HCT116 (cell line): Measurements from ENCODE around the gene RHOG. TPM values are rescaled to one million over a fixed set of nuclear protein-coding genes. Genes with fewer than 3 reads are reported as not detected.

Experiments
- ATAC-seq: fragments of 200-7000 bp; cut with Tn5 transposase; 2 replicates; pipeline ENCODE4 v1.9.1; 2020; ENCODE audit warnings: mild to moderate bottlenecking, moderate library complexity
- BruUV-seq: library from RNA; stranded (reverse); fragments of 400-500 nt; replicated peaks from 2 replicates; lab custom pipeline; 2021; lab: Mats Ljungman, UMichigan
- CTCF ChIA-PET: fragments of 300-600 bp; sonication (Branson Sonifier 250); formaldehyde crosslinking; loops from one replicate; lab custom pipeline; 2021; ENCODE audit warnings: antibody characterized with exemption; lab: Charles Lee
- POLR2A ChIA-PET: fragments of 300-600, 350-600 bp; sonication (Branson Sonifier 250); formaldehyde crosslinking; loops from one replicate; lab custom pipeline; 2021; ENCODE audit warnings: antibody characterized with exemption; lab: Charles Lee
- RAD21 ChIA-PET, 2 experiments: fragments of 300-600 bp; sonication (Branson Sonifier 250); formaldehyde crosslinking; loops; one replicate each; lab custom pipeline; 2023; ENCODE audit warnings: low total read pairs in 2 of 2; ENCODE audit not compliant: uncharacterized antibody in 2 of 2, unreplicated experiment in 2 of 2, low non-redundant PET in 1 of 2; lab: Charles Lee
- DNase-seq: peaks from one replicate; pipeline ENCODE4 v3.0.0-alpha.2; 2010; ENCODE audit warnings: low read depth, low spot score
- H2AFZ ChIP-seq: fragments of 200-600 bp; shearing (Covaris generic), sonication (generic); 2 replicates; pipeline ENCODE4 v1.6.1; 2017; ENCODE audit warnings: low read depth, mixed run types, mixed read lengths, antibody characterized with exemption, low read length; ENCODE audit not compliant: poor library complexity, severe bottlenecking
- H3K27ac ChIP-seq: 2 replicates; pipeline ENCODE4 v1.5.1; 2012; ENCODE audit warnings: low read depth, low read length
- H3K27me3 ChIP-seq: fragments of 200-600 bp; sonication (generic); 2 replicates; pipeline ENCODE4 v1.6.1; 2016; ENCODE audit warnings: mixed run types, low read length, mixed read lengths; ENCODE audit not compliant: insufficient read depth
- H3K36me3 ChIP-seq, 2 experiments: fragments of 200-500 bp in 1 of 2; fragments of 200-600 bp in 1 of 2; sonication (Bioruptor generic) in 1 of 2; sonication (generic) in 1 of 2; 2 replicates each; pipeline versions ENCODE4 v1.5.1 to v1.6.1; 2014 to 2016; ENCODE audit warnings: low read length in 2 of 2, inconsistent platforms in 1 of 2, mixed read lengths in 1 of 2, mixed run types in 1 of 2; ENCODE audit not compliant: insufficient read depth in 2 of 2, control insufficient read depth in 1 of 2
- H3K4me1 ChIP-seq, 2 experiments: fragments of 200-600 bp in 1 of 2; sonication (generic) in 1 of 2; 2 replicates each; pipeline versions ENCODE4 v1.5.1 to v1.6.1; 2012 to 2017; ENCODE audit warnings: low read length in 2 of 2, inconsistent platforms in 1 of 2, mild to moderate bottlenecking in 1 of 2, mixed read lengths in 1 of 2, mixed run types in 1 of 2, moderate library complexity in 1 of 2; ENCODE audit not compliant: insufficient read depth in 2 of 2, control insufficient read depth in 1 of 2
- H3K4me2 ChIP-seq: fragments of 200-600 bp; sonication (generic); 2 replicates; pipeline ENCODE4 v1.6.1; 2017; ENCODE audit warnings: mixed run types, low read length, mixed read lengths
- H3K4me3 ChIP-seq, 2 experiments: fragments of 200-600 bp in 1 of 2; sonication (generic) in 1 of 2; replicated peaks in 1 of 2; 2 replicates each; pipeline ENCODE4 v1.5.1; 2011 to 2016; ENCODE audit warnings: low read length in 2 of 2, control low read depth in 1 of 2, low read depth in 1 of 2, mild to moderate bottlenecking in 1 of 2, mixed read lengths in 1 of 2, mixed run types in 1 of 2
- H3K79me2 ChIP-seq: fragments of 200-600 bp; sonication (generic); 2 replicates; pipeline ENCODE4 v1.6.1; 2017; ENCODE audit warnings: mild to moderate bottlenecking, mixed run types, low read length, moderate library complexity, mixed read lengths; ENCODE audit not compliant: insufficient read depth
- H3K9ac ChIP-seq: fragments of 200-600 bp; sonication (generic); 2 replicates; pipeline ENCODE4 v1.6.1; 2016; ENCODE audit warnings: low read length, mixed read lengths
- H3K9me2 ChIP-seq: fragments of 200-600 bp; sonication (generic), shearing (Covaris generic); 2 replicates; pipeline ENCODE4 v1.6.1; 2017; ENCODE audit warnings: mixed run types, mild to moderate bottlenecking, moderate library complexity; ENCODE audit not compliant: insufficient read depth
- H3K9me3 ChIP-seq, 2 experiments: fragments of 200-500 bp in 1 of 2; fragments of 200-600 bp in 1 of 2; sonication (Bioruptor generic) in 1 of 2; sonication (generic) in 1 of 2; 2 replicates each; pipeline ENCODE4 v1.6.1; 2014 to 2017; ENCODE audit warnings: low read length in 2 of 2, mixed read lengths in 2 of 2, inconsistent platforms in 1 of 2, low read depth in 1 of 2, mild to moderate bottlenecking in 1 of 2, mixed run types in 1 of 2, moderate library complexity in 1 of 2; ENCODE audit not compliant: control insufficient read depth in 1 of 2, insufficient read depth in 1 of 2
- H4K20me1 ChIP-seq: fragments of 200-600 bp; sonication (generic), shearing (Covaris generic); 2 replicates; pipeline ENCODE4 v1.6.1; 2017; ENCODE audit warnings: mixed run types, mild to moderate bottlenecking, moderate library complexity; ENCODE audit not compliant: insufficient read depth
- CBX3 ChIP-seq: IDR thresholded peaks from 2 replicates; pipeline ENCODE4 v1.6.1; 2012; ENCODE audit warnings: low read depth
- FOSL1 ChIP-seq: IDR thresholded peaks from 2 replicates; pipeline ENCODE4 v1.6.1; 2012; ENCODE audit warnings: low read depth
- JUND ChIP-seq: IDR thresholded peaks from 2 replicates; pipeline ENCODE4 v1.6.1; 2012
- POLR2AphosphoS5 ChIP-seq: IDR thresholded peaks from 2 replicates; pipeline ENCODE4 v1.6.1; 2011; ENCODE audit warnings: mild to moderate bottlenecking, low read depth, low read length, moderate library complexity
- RAD21 ChIP-seq: IDR thresholded peaks from 2 replicates; pipeline ENCODE4 v1.6.1; 2012; ENCODE audit warnings: low read depth, mild to moderate bottlenecking
- SIN3A ChIP-seq: IDR thresholded peaks from 2 replicates; pipeline ENCODE4 v1.6.1; 2012; ENCODE audit warnings: low read depth
- SP1 ChIP-seq: IDR thresholded peaks from 2 replicates; pipeline ENCODE4 v1.6.1; 2012; ENCODE audit warnings: low read depth
- SRF ChIP-seq: IDR thresholded peaks from 2 replicates; pipeline ENCODE4 v1.6.1; 2012; ENCODE audit warnings: low read depth
- TCF7L2 ChIP-seq: IDR thresholded peaks from 2 replicates; pipeline ENCODE4 v1.7.0; 2011; ENCODE audit warnings: borderline replicate concordance, inconsistent platforms; ENCODE audit not compliant: insufficient read depth, insufficient read length; ENCODE audit errors: extremely low read depth
- ZFX ChIP-seq: fragments of 450-650 bp; IDR thresholded peaks from 2 replicates; pipeline ENCODE4 v1.6.1; 2017
- ZNF274 ChIP-seq: fragments of 200-500 bp; sonication (Bioruptor generic); IDR thresholded peaks from 2 replicates; pipeline ENCODE4 v1.6.1; 2014; ENCODE audit warnings: mild to moderate bottlenecking, low read depth, low read length, inconsistent platforms
- intact Hi-C: fragments of 100-400 bp; cut with micrococcal nuclease; formaldehyde crosslinking; loops from 2 replicates; pipeline ENCODE4 v1.10.0; 2022
- total RNA-seq: library from RNA; stranded (reverse); gene quantifications from one replicate; pipeline ENCODE4 v1.2.1, GENCODE V29; 2021; ENCODE audit not compliant: unreplicated experiment
- TF ChIP-seq, protein P1 (sequence below): IDR thresholded peaks from 2 replicates; pipeline ENCODE4 v1.6.1; 2012
- TF ChIP-seq, protein P2 (sequence below): IDR thresholded peaks from 2 replicates; pipeline ENCODE4 v1.6.1; 2012; ENCODE audit warnings: low read depth
- TF ChIP-seq, protein P3 (sequence below), 3 experiments: fragments of 200-600 bp in 1 of 3; sonication (generic) in 1 of 3; IDR thresholded peaks in 2 of 3; conservative IDR thresholded peaks in 1 of 3; 2 replicates each; pipeline ENCODE4 v1.5.1; 2012 to 2017; ENCODE audit warnings: low read depth in 2 of 3, low read length in 2 of 3, antibody characterized with exemption in 1 of 3, borderline replicate concordance in 1 of 3, control low read depth in 1 of 3, mild to moderate bottlenecking in 1 of 3, mixed read lengths in 1 of 3, mixed run types in 1 of 3, moderate library complexity in 1 of 3; ENCODE audit not compliant: insufficient read depth in 1 of 3
- TF ChIP-seq, protein P4 (sequence below): IDR thresholded peaks from 2 replicates; pipeline ENCODE4 v1.6.1; 2012

Gene RHOG
- total RNA-seq, 1 experiment from 2014 or later: 49.1 TPM

DNA sequence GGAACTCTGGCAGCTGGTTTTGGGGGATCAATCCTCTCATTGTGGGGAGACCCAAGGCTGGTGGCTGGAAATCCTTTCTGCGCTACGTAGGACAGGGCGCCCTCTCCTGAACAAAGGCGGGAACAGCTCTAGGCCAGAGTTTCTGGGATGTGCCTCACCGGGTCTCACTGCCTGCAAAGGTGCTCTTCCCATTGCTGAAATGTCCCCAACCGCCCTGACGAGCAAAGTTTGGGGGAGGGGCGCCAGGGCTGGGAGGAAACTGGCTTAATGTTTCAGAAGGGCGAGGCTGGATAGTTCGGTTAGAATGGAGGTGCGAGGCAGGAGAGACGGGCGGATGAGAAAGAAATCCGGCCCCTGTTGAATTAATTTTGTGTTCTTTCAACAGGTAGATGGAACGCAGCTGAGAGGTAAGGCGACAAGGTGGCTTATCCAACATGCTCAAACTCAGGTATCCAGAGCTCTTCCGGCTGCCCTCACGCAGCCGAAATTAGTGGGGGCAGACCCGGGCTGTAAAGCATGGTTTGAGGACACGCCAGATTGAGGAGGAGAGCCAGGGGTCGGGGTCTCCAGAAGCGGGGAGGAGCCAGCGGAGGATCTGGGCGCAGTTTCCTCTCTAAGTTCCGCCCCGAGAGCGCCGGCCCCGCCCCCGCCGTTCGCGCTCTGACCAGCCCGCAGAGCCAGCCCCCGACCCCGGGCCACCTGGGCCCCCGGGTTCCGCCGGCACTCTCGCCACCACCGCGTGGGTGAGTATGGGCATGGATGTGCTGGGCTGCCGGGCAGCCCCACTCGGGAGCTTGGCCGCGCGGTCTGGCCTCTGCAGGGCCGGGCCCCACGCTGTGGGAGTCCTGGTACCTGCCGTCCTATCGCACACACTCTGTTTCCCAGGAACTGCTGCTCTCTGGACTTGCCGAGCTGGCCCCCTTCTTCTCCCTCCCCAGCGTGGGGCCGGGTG lies 32.6 kb downstream of the RHOG start, which contains the start of gene PGAP2:
PGAP2 (plus strand) TSS at position 652 of the 952 bp plus-strand sequence. CDS start 2,700 bp downstream, outside the sequence.
- no peak for TF ChIP-seq SP1
- no peak; the same call in 1 of the 2 replicates for TF ChIP-seq ZFX
- TF ChIP-seq POLR2AphosphoS5: peak; percentile 31
- TF ChIP-seq, protein P1, sequence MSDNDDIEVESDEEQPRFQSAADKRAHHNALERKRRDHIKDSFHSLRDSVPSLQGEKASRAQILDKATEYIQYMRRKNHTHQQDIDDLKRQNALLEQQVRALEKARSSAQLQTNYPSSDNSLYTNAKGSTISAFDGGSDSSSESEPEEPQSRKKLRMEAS: no peak
- TF ChIP-seq, protein P2, sequence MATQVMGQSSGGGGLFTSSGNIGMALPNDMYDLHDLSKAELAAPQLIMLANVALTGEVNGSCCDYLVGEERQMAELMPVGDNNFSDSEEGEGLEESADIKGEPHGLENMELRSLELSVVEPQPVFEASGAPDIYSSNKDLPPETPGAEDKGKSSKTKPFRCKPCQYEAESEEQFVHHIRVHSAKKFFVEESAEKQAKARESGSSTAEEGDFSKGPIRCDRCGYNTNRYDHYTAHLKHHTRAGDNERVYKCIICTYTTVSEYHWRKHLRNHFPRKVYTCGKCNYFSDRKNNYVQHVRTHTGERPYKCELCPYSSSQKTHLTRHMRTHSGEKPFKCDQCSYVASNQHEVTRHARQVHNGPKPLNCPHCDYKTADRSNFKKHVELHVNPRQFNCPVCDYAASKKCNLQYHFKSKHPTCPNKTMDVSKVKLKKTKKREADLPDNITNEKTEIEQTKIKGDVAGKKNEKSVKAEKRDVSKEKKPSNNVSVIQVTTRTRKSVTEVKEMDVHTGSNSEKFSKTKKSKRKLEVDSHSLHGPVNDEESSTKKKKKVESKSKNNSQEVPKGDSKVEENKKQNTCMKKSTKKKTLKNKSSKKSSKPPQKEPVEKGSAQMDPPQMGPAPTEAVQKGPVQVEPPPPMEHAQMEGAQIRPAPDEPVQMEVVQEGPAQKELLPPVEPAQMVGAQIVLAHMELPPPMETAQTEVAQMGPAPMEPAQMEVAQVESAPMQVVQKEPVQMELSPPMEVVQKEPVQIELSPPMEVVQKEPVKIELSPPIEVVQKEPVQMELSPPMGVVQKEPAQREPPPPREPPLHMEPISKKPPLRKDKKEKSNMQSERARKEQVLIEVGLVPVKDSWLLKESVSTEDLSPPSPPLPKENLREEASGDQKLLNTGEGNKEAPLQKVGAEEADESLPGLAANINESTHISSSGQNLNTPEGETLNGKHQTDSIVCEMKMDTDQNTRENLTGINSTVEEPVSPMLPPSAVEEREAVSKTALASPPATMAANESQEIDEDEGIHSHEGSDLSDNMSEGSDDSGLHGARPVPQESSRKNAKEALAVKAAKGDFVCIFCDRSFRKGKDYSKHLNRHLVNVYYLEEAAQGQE: no peak
- TF ChIP-seq CBX3: no peak
- TF ChIP-seq FOSL1: no peak
- no peak for TF ChIP-seq ZNF274
- TF ChIP-seq, protein P3, sequence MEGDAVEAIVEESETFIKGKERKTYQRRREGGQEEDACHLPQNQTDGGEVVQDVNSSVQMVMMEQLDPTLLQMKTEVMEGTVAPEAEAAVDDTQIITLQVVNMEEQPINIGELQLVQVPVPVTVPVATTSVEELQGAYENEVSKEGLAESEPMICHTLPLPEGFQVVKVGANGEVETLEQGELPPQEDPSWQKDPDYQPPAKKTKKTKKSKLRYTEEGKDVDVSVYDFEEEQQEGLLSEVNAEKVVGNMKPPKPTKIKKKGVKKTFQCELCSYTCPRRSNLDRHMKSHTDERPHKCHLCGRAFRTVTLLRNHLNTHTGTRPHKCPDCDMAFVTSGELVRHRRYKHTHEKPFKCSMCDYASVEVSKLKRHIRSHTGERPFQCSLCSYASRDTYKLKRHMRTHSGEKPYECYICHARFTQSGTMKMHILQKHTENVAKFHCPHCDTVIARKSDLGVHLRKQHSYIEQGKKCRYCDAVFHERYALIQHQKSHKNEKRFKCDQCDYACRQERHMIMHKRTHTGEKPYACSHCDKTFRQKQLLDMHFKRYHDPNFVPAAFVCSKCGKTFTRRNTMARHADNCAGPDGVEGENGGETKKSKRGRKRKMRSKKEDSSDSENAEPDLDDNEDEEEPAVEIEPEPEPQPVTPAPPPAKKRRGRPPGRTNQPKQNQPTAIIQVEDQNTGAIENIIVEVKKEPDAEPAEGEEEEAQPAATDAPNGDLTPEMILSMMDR (IDR thresholded peaks at IDR 0.05 in 2 of 3, conservative IDR thresholded peaks at IDR 0.05 in 1 of 3; ENCODE audit: borderline replicate concordance in 1 of 3, insufficient read depth in 1 of 3, low read depth in 2 of 3, low read length in 2 of 3): peak; percentile 54 to 75 (median 75); a peak in 5 of 6 replicates
- TF ChIP-seq, protein P4, sequence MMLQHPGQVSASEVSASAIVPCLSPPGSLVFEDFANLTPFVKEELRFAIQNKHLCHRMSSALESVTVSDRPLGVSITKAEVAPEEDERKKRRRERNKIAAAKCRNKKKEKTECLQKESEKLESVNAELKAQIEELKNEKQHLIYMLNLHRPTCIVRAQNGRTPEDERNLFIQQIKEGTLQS: no peak
- peak; percentile 70 for TF ChIP-seq RAD21
- TF ChIP-seq SIN3A: no peak
- no peak for TF ChIP-seq TCF7L2
- TF ChIP-seq JUND: no peak
- TF ChIP-seq SRF: no peak
- Histone ChIP-seq H3K27ac (peak within 1 kb of the TSS; percentile 43), H3K9me3 (no peaks in the 10 kb centered on the region), H3K4me2 (peak within 1 kb of the TSS; percentile 90), H4K20me1 (no peaks in the 10 kb centered on the region), H3K9me2 (no peaks in the 10 kb centered on the region), H3K4me1 (peaks cover 5 to 26% of the 10 kb centered on the region in 2 experiments; a peak in 3 of 4 replicates), H2AFZ (peak within 1 kb of the TSS; percentile 69), H3K79me2 (no peaks in the 10 kb centered on the region), H3K36me3 (no peaks in the 10 kb centered on the region; a peak in 1 of 4 replicates), H3K27me3 (no peaks in the 10 kb centered on the region), H3K4me3 (peak within 1 kb of the TSS; percentile 81 to 85), H3K9ac (peak within 1 kb of the TSS; percentile 81)
- intact Hi-C loops: loop anchor here (1.0 kb wide), 1 partner anchor 264 kb away; no protein-coding TSS in a partner anchor
- POLR2A ChIA-PET: interaction anchor here (0.8 to 2.0 kb wide), 5 partner anchors 9 to 14 kb away, joined by 3 to 7 read pairs (median 3); partner anchors contain the start of gene NUP98
- RAD21 ChIA-PET: no interaction called here
- ATAC-seq (peak; percentile 85), DNase-seq (peak; percentile 61)
- BruUV-seq: no TSS peak
- CTCF ChIA-PET: interaction anchor here (0.6 to 3.3 kb wide), 18 partner anchors 9 to 265 kb away, joined by 3 to 22 read pairs (median 4); partner anchors contain the start of genes NUP98, RHOG and STIM1
